IMR-90 (cell line): Measurements from ENCODE around the gene ZDHHC24.

Experiments used
- BHLHE40 ChIP-seq: fragments of 150-350 bp; IDR thresholded peaks from 2 replicates; pipeline ENCODE4 v1.6.1; 2016; ENCODE audit warnings: mild to moderate bottlenecking, low read depth, low read length
- CEBPB ChIP-seq: IDR thresholded peaks from 2 replicates; pipeline ENCODE4 v1.6.1; 2012; ENCODE audit warnings: low read depth, low read length, improper control_type of control experiment
- FOS ChIP-seq: fragments of 150-350 bp; IDR thresholded peaks from 2 replicates; pipeline ENCODE4 v1.6.1; 2016; ENCODE audit warnings: low read depth, low read length
- MAFK ChIP-seq: IDR thresholded peaks from 2 replicates; pipeline ENCODE4 v1.6.1; 2012; ENCODE audit warnings: low read depth, low read length, improper control_type of control experiment
- POLR2A ChIP-seq: IDR thresholded peaks from 2 replicates; pipeline ENCODE4 v1.6.1; 2012; ENCODE audit warnings: mild to moderate bottlenecking, low read depth, low read length
- SMC3 ChIP-seq: fragments of 150-350 bp; IDR thresholded peaks from 2 replicates; pipeline ENCODE4 v1.6.1; 2016; ENCODE audit warnings: low read depth, mild to moderate bottlenecking, antibody characterized with exemption, low read length, moderate library complexity
- TF ChIP-seq, protein P1 (sequence below): conservative IDR thresholded peaks from 2 replicates; pipeline ENCODE4 v1.5.1; 2012; ENCODE audit warnings: mild to moderate bottlenecking, low read depth, low read length, improper control_type of control experiment
- TF ChIP-seq, protein P2 (sequence below): fragments of 150-350 bp; IDR thresholded peaks from 2 replicates; pipeline ENCODE4 v1.6.1; 2016; ENCODE audit warnings: low read depth, mild to moderate bottlenecking, low read length, moderate library complexity, borderline replicate concordance

DNA sequence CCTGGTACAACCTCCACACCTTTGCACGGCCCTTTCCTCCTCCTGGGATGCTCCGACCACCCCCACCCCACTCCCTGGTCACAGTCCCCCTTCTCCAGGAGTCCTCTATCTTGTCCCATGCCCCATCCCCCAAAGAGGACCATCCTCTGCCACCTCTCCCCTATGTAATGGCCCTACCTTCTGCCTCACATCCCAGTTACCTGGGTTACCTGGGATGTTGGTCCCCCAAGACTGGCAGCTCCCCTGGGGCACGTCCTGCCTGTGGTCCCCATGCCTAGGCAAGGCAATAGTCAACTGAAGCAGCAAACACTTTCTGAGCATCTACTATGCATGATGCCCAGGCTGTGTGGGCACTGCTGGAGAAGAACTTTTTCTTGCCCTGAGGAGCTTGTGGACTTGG is 9.6 kb upstream of the ZDHHC24 start:
- no peak for TF ChIP-seq BHLHE40
- TF ChIP-seq MAFK: no peak
- TF ChIP-seq, protein P1, sequence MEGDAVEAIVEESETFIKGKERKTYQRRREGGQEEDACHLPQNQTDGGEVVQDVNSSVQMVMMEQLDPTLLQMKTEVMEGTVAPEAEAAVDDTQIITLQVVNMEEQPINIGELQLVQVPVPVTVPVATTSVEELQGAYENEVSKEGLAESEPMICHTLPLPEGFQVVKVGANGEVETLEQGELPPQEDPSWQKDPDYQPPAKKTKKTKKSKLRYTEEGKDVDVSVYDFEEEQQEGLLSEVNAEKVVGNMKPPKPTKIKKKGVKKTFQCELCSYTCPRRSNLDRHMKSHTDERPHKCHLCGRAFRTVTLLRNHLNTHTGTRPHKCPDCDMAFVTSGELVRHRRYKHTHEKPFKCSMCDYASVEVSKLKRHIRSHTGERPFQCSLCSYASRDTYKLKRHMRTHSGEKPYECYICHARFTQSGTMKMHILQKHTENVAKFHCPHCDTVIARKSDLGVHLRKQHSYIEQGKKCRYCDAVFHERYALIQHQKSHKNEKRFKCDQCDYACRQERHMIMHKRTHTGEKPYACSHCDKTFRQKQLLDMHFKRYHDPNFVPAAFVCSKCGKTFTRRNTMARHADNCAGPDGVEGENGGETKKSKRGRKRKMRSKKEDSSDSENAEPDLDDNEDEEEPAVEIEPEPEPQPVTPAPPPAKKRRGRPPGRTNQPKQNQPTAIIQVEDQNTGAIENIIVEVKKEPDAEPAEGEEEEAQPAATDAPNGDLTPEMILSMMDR: no peak
- TF ChIP-seq SMC3: no peak
- no peak for TF ChIP-seq POLR2A
- TF ChIP-seq CEBPB: no peak
- TF ChIP-seq FOS: no peak
- TF ChIP-seq, protein P2, sequence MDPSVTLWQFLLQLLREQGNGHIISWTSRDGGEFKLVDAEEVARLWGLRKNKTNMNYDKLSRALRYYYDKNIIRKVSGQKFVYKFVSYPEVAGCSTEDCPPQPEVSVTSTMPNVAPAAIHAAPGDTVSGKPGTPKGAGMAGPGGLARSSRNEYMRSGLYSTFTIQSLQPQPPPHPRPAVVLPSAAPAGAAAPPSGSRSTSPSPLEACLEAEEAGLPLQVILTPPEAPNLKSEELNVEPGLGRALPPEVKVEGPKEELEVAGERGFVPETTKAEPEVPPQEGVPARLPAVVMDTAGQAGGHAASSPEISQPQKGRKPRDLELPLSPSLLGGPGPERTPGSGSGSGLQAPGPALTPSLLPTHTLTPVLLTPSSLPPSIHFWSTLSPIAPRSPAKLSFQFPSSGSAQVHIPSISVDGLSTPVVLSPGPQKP: no peak
